HCT116 (cell line): ENCODE data around the gene TAMALIN. TPM values are rescaled to one million over a fixed set of nuclear protein-coding genes. Genes with fewer than 3 reads are reported as not detected.

Experiments
- ATAC-seq: fragments of 200-7000 bp; cut with Tn5 transposase; 2 replicates; pipeline ENCODE4 v1.9.1; 2020; ENCODE audit warnings: mild to moderate bottlenecking, moderate library complexity
- BruUV-seq: library from RNA; stranded (reverse); fragments of 400-500 nt; replicated peaks from 2 replicates; lab custom pipeline; 2021; lab: Mats Ljungman, UMichigan
- CTCF ChIA-PET: fragments of 300-600 bp; sonication (Branson Sonifier 250); formaldehyde crosslinking; loops from one replicate; lab custom pipeline; 2021; ENCODE audit warnings: antibody characterized with exemption; lab: Charles Lee
- POLR2A ChIA-PET: fragments of 300-600, 350-600 bp; sonication (Branson Sonifier 250); formaldehyde crosslinking; loops from one replicate; lab custom pipeline; 2021; ENCODE audit warnings: antibody characterized with exemption; lab: Charles Lee
- RAD21 ChIA-PET, 2 experiments: fragments of 300-600 bp; sonication (Branson Sonifier 250); formaldehyde crosslinking; loops; one replicate each; lab custom pipeline; 2023; ENCODE audit warnings: low total read pairs in 2 of 2; ENCODE audit not compliant: uncharacterized antibody in 2 of 2, unreplicated experiment in 2 of 2, low non-redundant PET in 1 of 2; lab: Charles Lee
- DNase-seq: peaks from one replicate; pipeline ENCODE4 v3.0.0-alpha.2; 2010; ENCODE audit warnings: low read depth, low spot score
- H2AFZ ChIP-seq: fragments of 200-600 bp; shearing (Covaris generic), sonication (generic); 2 replicates; pipeline ENCODE4 v1.6.1; 2017; ENCODE audit warnings: low read depth, mixed run types, mixed read lengths, antibody characterized with exemption, low read length; ENCODE audit not compliant: poor library complexity, severe bottlenecking
- H3K27ac ChIP-seq: 2 replicates; pipeline ENCODE4 v1.5.1; 2012; ENCODE audit warnings: low read depth, low read length
- H3K27me3 ChIP-seq: fragments of 200-600 bp; sonication (generic); 2 replicates; pipeline ENCODE4 v1.6.1; 2016; ENCODE audit warnings: mixed run types, low read length, mixed read lengths; ENCODE audit not compliant: insufficient read depth
- H3K36me3 ChIP-seq, 2 experiments: fragments of 200-500 bp in 1 of 2; fragments of 200-600 bp in 1 of 2; sonication (Bioruptor generic) in 1 of 2; sonication (generic) in 1 of 2; 2 replicates each; pipeline versions ENCODE4 v1.5.1 to v1.6.1; 2014 to 2016; ENCODE audit warnings: low read length in 2 of 2, inconsistent platforms in 1 of 2, mixed read lengths in 1 of 2, mixed run types in 1 of 2; ENCODE audit not compliant: insufficient read depth in 2 of 2, control insufficient read depth in 1 of 2
- H3K4me1 ChIP-seq, 2 experiments: fragments of 200-600 bp in 1 of 2; sonication (generic) in 1 of 2; 2 replicates each; pipeline versions ENCODE4 v1.5.1 to v1.6.1; 2012 to 2017; ENCODE audit warnings: low read length in 2 of 2, inconsistent platforms in 1 of 2, mild to moderate bottlenecking in 1 of 2, mixed read lengths in 1 of 2, mixed run types in 1 of 2, moderate library complexity in 1 of 2; ENCODE audit not compliant: insufficient read depth in 2 of 2, control insufficient read depth in 1 of 2
- H3K4me2 ChIP-seq: fragments of 200-600 bp; sonication (generic); 2 replicates; pipeline ENCODE4 v1.6.1; 2017; ENCODE audit warnings: mixed run types, low read length, mixed read lengths
- H3K4me3 ChIP-seq, 2 experiments: fragments of 200-600 bp in 1 of 2; sonication (generic) in 1 of 2; replicated peaks in 1 of 2; 2 replicates each; pipeline ENCODE4 v1.5.1; 2011 to 2016; ENCODE audit warnings: low read length in 2 of 2, control low read depth in 1 of 2, low read depth in 1 of 2, mild to moderate bottlenecking in 1 of 2, mixed read lengths in 1 of 2, mixed run types in 1 of 2
- H3K79me2 ChIP-seq: fragments of 200-600 bp; sonication (generic); 2 replicates; pipeline ENCODE4 v1.6.1; 2017; ENCODE audit warnings: mild to moderate bottlenecking, mixed run types, low read length, moderate library complexity, mixed read lengths; ENCODE audit not compliant: insufficient read depth
- H3K9ac ChIP-seq: fragments of 200-600 bp; sonication (generic); 2 replicates; pipeline ENCODE4 v1.6.1; 2016; ENCODE audit warnings: low read length, mixed read lengths
- H3K9me2 ChIP-seq: fragments of 200-600 bp; sonication (generic), shearing (Covaris generic); 2 replicates; pipeline ENCODE4 v1.6.1; 2017; ENCODE audit warnings: mixed run types, mild to moderate bottlenecking, moderate library complexity; ENCODE audit not compliant: insufficient read depth
- H3K9me3 ChIP-seq, 2 experiments: fragments of 200-500 bp in 1 of 2; fragments of 200-600 bp in 1 of 2; sonication (Bioruptor generic) in 1 of 2; sonication (generic) in 1 of 2; 2 replicates each; pipeline ENCODE4 v1.6.1; 2014 to 2017; ENCODE audit warnings: low read length in 2 of 2, mixed read lengths in 2 of 2, inconsistent platforms in 1 of 2, low read depth in 1 of 2, mild to moderate bottlenecking in 1 of 2, mixed run types in 1 of 2, moderate library complexity in 1 of 2; ENCODE audit not compliant: control insufficient read depth in 1 of 2, insufficient read depth in 1 of 2
- H4K20me1 ChIP-seq: fragments of 200-600 bp; sonication (generic), shearing (Covaris generic); 2 replicates; pipeline ENCODE4 v1.6.1; 2017; ENCODE audit warnings: mixed run types, mild to moderate bottlenecking, moderate library complexity; ENCODE audit not compliant: insufficient read depth
- CBX3 ChIP-seq: IDR thresholded peaks from 2 replicates; pipeline ENCODE4 v1.6.1; 2012; ENCODE audit warnings: low read depth
- CTCF ChIP-seq, 3 experiments: fragments of 200-600 bp in 1 of 3; sonication (generic) in 1 of 3; IDR thresholded peaks in 2 of 3; conservative IDR thresholded peaks in 1 of 3; 2 replicates each; pipeline ENCODE4 v1.5.1; 2012 to 2017; ENCODE audit warnings: low read depth in 2 of 3, low read length in 2 of 3, antibody characterized with exemption in 1 of 3, borderline replicate concordance in 1 of 3, control low read depth in 1 of 3, mild to moderate bottlenecking in 1 of 3, mixed read lengths in 1 of 3, mixed run types in 1 of 3, moderate library complexity in 1 of 3; ENCODE audit not compliant: insufficient read depth in 1 of 3
- EGR1 ChIP-seq: IDR thresholded peaks from 2 replicates; pipeline ENCODE4 v1.6.1; 2012; ENCODE audit warnings: low read depth
- EZH2 ChIP-seq: fragments of 200-600 bp; sonication (generic); IDR thresholded peaks from 2 replicates; pipeline ENCODE4 v1.6.1; 2017; ENCODE audit warnings: antibody characterized with exemption, mixed run types
- RAD21 ChIP-seq: IDR thresholded peaks from 2 replicates; pipeline ENCODE4 v1.6.1; 2012; ENCODE audit warnings: low read depth, mild to moderate bottlenecking
- SIN3A ChIP-seq: IDR thresholded peaks from 2 replicates; pipeline ENCODE4 v1.6.1; 2012; ENCODE audit warnings: low read depth
- SP1 ChIP-seq: IDR thresholded peaks from 2 replicates; pipeline ENCODE4 v1.6.1; 2012; ENCODE audit warnings: low read depth
- TCF7L2 ChIP-seq: IDR thresholded peaks from 2 replicates; pipeline ENCODE4 v1.7.0; 2011; ENCODE audit warnings: borderline replicate concordance, inconsistent platforms; ENCODE audit not compliant: insufficient read depth, insufficient read length; ENCODE audit errors: extremely low read depth
- intact Hi-C: fragments of 100-400 bp; cut with micrococcal nuclease; formaldehyde crosslinking; loops from 2 replicates; pipeline ENCODE4 v1.10.0; 2022
- total RNA-seq: library from RNA; stranded (reverse); gene quantifications from one replicate; pipeline ENCODE4 v1.2.1, GENCODE V29; 2021; ENCODE audit not compliant: unreplicated experiment

The TAMALIN gene
- total RNA-seq, 1 experiment from 2014 or later, result 1.1 TPM

- BruUV-seq, result no TSS peak
Measured at GRCh38 chr12:52056801-52057637, 50.3 kb downstream of the TAMALIN start.

More at GRCh38 chr12:52056801-52057637, 50.3 kb downstream of the TAMALIN start:
- peaks cover 6 to 11% of the 10 kb centered on the region in 2 experiments; a peak in 3 of 4 replicates for H3K4me1 ChIP-seq
- intact Hi-C loops, result no loop called here
- TF ChIP-seq CBX3 (no peak), EGR1 (no peak), SIN3A (no peak), SP1 (no peak), EZH2 (no peak), CTCF (IDR thresholded peaks at IDR 0.05 in 2 of 3, conservative IDR thresholded peaks at IDR 0.05 in 1 of 3; ENCODE audit: borderline replicate concordance in 1 of 3, insufficient read depth in 1 of 3, low read depth in 2 of 3, low read length in 2 of 3) (no peak), TCF7L2 (no peak), RAD21 (no peak)
- TF ChIP-seq, all 23 proteins: peak for 0
- Histone ChIP-seq H3K9me3 (no peaks in the 10 kb centered on the region), H3K27me3 (no peaks in the 10 kb centered on the region), H3K9me2 (no peaks in the 10 kb centered on the region), H3K4me2 (no peak overlapping the region), H3K79me2 (peaks cover 24% of the 10 kb centered on the region; the same call in 1 of the 2 replicates), H3K36me3 (peaks cover 3 to 8% of the 10 kb centered on the region in 2 experiments; a peak in 2 of 4 replicates), H3K27ac (no peak overlapping the region), H2AFZ (no peak overlapping the region), H3K4me3 (no peak overlapping the region), H3K9ac (no peak overlapping the region), H4K20me1 (no peaks in the 10 kb centered on the region)
- no peak for DNase-seq
- ChIA-PET RAD21 (no interaction called here), CTCF (no interaction called here), POLR2A (no interaction called here)
- ATAC-seq, result no peak
